Activated T-cell treated with anti-CD3 and anti-CD28 coated beads for 4 hours (primary cell): ENCODE data around the gene DST.

ENCODE experiments used
- DNase-seq: peaks from one replicate; pipeline ENCODE4 v3.0.0-alpha.2; 2020

Gene DST

DNA sequence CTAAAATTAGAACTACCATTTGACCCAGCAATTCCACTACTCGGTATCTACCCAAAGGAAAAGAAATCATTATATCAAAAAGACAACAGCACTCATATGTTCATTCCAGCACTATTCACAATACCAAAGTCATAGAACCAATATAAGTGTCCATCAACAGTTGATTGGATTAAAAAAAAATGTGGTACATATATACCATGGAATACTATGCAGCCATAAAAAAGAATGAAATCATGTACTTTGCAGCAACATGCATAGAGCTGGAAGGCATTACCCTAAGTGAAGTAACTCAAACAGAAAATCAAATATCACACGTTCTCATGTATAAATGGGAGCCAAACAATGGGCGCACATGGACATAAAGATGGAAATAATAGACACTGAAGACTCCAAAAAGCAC is 163.3 kb downstream of the DST start:
- DNase-seq: no peak

GRCh38 chr6:56478202-56478601 is 164.5 kb downstream of the DST start:
- DNase-seq: no peak

DNA sequence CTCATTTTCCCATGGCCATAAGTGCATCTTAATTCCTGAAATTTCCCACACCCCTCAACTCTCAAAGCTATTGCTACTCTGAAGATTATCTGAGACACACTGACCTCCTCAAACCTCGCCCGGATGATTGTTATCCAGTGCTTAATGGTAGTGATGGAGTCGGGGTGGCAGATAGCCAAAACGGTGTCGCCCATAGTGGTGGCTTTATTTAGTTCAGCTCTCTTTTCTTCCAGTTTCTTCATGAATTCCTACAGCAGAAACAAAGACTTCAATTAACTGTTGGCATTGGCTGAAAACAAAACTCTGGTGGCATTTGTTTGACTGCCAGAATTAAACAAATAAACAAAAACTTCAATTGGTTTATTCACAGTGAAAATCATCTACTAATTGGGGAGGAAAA is 165.4 kb downstream of the DST start:
- no peak for DNase-seq

DNA sequence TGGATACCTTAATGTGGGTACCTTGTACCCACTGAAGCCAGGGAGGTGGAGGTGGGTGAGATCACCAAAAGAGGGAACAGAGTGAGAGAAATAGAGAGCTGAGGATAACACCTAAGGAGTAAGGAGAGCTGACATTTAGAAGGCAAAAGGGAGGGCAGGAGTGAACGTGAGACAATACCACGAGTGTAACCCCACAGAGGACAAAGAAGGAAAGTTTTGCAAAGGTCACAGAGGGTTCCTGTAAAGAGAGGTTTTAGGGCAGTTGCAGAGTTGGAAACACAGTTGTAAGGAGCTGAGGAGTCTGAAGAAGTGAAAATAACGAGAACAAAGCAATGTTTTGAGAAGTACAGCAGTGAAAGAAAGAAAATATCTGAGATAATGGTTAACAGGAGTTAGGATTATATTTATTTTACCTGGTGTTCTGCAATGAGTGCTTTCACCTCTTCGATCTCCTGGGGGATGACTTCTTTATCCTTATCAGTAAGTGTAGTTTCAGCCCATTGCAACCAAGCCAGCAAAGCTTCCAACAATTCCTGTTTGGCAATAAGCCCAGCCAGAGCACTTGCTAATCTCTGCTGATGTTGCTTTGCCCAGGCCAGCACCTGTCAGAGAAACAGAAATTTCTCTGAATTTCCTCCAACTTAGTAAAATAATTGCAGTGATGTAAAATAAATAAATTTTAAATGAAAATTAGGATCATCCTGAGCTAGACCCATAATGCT is 166.8 kb downstream of the DST start:
- no peak for DNase-seq

GRCh38 chr6:56474532-56474931 is 168.2 kb downstream of the DST start:
- DNase-seq: no peak

DNA sequence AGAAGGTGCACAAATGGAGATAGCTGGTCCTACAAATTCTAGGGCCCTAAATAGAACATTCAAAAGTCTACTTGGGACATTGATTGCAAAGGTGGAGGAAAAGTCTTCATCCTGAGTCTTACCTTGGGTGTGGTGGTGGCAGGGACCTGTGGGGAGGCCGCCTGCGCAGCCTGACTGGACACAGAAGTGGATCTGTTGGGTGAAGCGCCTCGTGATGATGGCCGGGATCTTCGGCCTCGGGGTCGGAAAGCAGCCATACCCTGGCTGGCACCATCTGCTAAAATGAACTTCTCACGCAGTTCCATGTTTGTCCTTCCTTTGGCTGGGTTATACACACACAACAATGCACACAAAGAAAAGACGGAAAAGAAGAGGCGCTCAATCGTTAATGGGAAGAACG is 179.2 kb downstream of the DST start:
- no peak for DNase-seq

DNA sequence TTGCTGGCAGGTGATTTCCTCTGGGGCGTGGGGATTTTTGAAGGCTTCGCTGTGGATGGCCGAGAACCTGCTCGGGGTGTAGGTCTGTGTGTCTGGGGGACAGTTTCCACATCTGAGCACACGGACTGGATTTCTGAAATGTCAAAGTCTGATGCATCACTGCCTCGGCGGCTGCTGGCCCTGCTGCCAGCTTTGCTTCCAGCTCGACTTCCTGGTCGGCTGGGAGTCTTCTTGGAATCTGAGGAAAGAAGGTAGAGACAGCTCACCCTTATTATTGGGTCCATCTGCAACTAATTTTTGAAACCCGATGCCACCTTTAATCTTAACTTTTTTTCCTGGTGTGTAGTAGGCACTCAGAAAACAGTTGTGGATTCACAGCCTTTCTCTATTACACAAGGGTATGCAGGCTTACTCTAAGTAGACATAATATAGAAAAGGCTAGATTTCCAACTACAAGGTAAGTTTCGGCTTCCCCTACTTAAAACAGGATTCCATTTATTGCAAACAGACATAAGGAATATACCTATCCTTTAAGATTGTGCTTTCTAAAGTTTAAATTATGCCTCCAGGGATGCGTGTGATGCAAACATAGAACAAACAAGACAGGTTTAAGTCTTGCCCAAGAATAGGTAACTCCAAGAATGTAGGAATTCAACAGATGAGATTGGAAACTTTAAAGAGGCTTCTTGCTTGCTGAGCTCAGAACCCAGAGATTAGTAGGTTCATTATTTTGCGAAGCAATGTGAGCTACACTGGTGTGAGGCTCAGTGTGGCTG is 183.5 kb downstream of the DST start:
- no peak for DNase-seq

GRCh38 chr6:56458324-56458884 is 184.3 kb downstream of the DST start:
- DNase-seq: no peak

GRCh38 chr6:56456785-56457184 is 185.9 kb downstream of the DST start:
- DNase-seq: no peak

DNA sequence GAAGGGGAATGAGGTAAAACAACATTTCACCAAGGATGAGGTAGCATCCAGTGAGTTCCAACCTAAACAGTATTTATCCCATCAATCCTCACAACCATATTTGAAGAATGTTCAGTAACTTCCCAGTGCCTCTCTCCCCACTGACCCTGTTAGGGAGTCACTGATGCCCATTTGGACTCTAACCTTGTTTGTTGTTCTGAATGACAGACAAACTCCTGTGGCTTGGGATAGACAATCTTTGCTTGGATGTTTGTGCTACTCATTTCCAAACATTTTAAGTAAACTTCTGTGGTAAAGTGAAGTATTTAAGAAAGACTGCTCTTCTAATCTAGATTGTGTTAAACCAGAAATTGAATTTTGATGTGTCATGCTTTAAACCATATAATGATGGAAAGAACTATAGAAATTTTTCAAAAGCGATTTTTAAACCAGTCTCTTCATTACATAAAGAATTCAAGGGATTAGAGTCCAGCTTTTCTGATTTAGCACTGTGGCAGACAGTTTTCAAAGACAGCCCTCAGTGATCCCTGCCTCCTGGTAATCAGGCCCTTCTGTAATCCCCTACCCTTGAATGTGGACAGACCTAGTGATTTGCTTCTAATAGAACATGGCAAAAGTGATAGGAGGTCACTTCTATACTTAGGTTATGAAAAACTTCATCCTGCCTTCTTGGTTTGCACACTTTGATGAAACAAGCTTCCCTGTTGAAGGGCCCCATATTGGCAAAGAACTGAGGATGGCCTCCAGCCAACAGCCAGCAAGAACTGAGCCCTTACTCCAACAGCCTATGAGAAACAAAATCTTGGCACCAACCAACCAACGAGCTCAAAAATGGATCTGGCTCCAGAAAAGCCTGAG is 191.6 kb downstream of the DST start:
- no peak for DNase-seq

DNA sequence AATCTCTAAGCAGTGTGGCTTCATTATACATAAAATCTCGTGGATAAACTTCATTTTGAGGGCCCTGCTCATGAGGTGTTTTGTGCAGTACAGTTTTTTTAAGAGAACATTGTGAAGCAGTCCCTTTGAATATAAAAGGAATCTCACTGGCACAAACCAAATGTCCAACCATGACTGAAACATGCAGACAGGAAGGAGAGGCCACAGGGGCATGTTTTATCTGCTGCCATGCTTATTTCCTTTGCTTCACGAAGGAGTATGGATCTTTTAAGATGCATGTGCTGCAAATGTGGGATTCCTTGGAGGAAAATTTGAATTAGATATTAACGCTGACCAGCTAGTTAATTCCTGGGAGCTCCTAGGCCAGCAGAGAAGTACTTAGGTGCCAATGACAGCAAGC is 192.3 kb downstream of the DST start:
- no peak for DNase-seq

- no peak for DNase-seq
Observed at GRCh38 chr6:56448046-56448445, 194.6 kb downstream of the DST start.

DNA sequence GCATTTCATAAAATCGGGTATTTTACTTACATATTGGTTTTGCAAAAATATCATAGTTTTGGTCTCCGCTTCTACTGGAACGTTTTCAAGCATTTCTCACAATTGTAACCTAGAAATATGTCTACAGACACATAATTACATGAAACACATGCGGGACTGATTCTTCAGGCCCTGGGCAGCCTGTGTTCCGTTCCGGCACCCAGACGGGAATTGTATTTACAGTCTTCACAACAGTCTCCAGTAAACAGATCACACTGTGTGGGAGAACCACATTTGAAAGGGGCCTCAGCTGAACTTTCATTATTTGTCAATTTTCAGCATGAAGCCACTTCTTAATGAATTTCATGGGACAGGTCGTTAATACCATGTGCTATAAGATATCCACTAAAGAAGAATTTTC is 196.9 kb downstream of the DST start:
- DNase-seq: no peak

GRCh38 chr6:56444855-56445254 is 197.8 kb downstream of the DST start:
- no peak for DNase-seq

DNA sequence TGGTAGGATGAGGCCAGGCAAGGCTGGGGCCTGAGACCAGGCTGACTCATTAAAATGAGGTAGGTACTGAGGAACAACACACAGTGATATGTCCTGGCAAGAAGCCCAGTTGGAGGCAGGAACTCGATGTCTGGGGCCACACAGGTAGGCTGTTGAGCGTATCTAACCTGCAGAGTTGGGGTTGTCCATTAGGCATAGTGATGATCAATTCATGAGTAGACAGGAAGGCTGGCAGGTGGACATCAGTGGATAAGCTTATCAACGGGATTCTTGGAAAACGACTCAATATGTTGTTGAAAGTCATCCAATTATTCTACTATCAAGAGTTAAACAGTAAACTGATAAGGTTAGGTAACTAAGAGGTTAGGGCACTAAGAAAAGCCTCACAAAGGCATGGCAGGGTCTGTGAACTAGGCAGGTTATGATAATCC is 202.1 kb downstream of the DST start:
- DNase-seq: no peak

DNA sequence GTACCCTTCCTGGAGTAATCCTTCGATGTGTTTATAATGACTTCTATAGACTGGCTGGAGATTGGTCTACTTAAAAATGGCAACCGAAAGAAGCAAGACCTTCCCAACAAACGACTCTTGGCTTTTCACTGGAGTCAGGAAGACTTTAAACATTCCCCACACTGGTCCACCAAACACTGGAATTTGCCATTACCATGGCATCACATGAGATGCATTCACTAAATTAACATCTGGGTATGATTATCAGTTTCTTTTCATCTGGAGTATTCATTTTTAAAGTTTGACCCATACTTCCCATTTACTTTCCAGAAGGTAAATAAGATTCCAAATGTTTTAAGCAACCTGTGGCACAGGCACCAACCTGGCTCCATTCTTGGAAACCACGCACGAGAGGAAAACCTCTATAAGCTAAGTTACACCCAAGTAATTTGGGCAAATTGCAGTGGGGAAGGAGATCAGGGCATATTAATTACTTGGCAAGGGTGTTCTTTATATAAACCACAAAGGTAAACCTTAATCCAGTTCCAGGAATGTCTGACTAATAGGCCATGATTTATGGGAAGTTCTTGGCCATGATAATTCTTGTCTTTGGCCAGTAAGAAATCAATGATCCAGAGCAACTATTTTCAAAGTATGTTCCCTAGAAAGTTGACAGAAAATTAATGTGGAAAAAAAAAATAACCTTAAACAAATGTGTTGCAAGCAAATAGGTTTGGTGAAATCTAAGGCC is 205.4 kb downstream of the DST start:
- DNase-seq: no peak

DNA sequence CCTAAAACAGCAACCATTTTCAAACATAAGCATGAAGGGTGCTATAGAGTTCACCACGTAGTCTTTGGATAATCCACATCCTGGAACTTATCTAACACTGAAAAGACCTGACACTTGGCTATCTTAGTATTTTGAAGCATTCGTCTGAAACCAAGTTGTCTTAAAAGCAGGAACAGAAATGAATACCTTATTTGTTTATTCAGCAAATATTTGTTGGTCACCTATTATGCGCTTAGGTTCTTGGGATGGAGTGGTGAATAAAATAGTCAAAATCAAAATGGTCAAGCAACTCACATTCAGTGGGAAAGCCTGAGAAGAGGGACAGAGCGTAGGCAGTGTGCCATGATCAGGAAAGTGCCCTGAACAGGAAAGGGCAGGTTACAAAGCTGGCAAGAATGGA is 206.9 kb downstream of the DST start:
- DNase-seq: no peak

- DNase-seq: no peak
Observed at GRCh38 chr6:56435326-56435725, 207.4 kb downstream of the DST start.

GRCh38 chr6:56434606-56435005 is 208.1 kb downstream of the DST start:
- DNase-seq: no peak

GRCh38 chr6:56433119-56433518 is 209.6 kb downstream of the DST start:
- DNase-seq: no peak

DNA sequence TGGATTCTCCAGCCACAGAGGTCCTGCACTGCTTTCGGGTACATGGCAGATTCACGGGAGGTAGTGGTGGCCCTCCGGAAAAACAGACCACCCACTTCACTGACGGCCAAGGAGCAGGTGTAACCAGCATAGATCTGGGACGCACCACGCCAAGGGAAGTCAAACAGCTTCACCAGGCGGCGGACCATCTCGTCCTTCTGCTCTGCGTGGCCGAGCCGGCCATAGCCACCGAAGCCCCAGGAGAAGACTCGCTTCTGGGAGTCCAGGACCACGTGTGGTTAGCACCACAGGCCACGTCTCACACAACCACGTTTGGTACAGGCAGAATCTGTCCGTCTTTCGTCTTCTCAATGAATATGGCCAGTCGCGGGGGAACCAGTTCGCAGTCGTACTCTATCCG is 210.5 kb downstream of the DST start:
- DNase-seq: no peak
